Kidney glomerular epithelial cell (primary cell): Measurements from ENCODE around the gene SEZ6L2.

ENCODE experiments used
- DNase-seq: peaks from one replicate; lab custom pipeline; 2025; lab: John Stamatoyannopoulos, UW

Gene SEZ6L2

DNA sequence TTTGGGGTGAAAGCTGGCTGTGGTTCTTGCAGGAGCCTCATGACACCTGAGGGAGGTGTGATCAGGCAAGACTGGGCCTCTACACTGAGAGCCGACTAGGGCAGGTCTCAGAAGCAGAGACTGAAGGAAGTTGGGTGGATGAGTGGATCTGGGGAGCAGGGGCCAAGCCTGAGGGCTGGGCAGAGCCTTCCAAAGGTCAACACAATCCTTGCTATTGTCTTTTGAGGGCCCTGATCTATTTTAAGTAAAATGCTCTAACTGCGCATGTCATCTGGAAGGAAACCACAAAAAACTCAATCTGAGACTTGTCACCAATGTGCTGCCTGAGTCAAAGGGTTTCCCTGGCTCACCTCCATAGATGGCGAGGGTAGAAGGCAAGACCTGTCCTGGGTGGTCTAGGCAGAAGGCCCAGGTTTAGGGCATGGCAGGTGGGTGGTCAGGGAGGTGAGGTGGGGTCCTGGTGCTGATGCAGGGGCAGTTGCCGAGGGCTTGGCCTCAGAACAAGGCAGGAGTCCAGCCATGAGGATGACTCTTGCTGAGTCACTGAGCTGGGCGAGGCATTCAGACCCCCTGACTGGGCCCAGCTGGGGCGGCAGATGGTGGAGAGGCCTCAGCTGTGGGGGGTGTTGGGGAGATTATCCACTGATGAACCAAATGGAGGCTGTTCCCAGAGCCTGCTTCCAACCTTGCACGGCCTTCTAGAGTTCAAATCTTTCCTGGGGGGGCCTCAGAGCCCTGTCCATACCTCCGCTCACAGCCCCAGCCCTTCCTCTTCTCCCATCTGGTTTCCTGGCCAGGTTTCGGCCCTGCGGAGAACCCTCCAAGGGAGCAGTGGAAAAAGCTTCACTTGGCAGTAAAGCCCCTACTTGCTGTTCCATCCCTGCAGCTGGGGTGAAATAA is 74.0 kb downstream of the SEZ6L2 start:
- DNase-seq = no peak

DNA sequence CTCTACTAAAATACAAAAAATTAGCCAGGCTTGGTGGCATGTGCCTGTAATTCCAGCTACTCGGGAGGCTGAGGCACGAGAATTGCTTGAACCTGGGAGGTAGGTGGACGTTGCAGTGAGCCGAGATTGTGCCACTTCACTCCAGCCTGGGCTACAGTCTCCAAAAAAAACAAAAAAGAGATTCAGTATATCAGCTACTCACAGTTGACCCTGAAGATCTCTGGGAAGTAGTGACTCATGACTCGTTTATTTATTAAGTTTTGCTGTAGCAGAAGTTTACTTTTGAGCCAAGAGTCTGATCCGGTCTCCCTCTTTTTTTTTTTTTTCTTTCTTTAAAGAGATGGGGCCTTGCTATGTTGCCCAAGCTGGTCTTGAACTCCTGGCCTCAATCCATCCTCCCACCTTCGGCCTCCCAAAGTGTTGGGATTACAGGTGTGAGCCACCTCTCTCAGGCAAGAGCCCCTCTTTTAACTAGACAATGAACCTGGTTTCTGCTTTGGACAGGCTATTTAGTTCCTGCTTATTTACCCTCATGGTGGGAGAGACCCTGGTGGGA is 74.7 kb downstream of the SEZ6L2 start:
- peak; percentile 52 for DNase-seq

DNA sequence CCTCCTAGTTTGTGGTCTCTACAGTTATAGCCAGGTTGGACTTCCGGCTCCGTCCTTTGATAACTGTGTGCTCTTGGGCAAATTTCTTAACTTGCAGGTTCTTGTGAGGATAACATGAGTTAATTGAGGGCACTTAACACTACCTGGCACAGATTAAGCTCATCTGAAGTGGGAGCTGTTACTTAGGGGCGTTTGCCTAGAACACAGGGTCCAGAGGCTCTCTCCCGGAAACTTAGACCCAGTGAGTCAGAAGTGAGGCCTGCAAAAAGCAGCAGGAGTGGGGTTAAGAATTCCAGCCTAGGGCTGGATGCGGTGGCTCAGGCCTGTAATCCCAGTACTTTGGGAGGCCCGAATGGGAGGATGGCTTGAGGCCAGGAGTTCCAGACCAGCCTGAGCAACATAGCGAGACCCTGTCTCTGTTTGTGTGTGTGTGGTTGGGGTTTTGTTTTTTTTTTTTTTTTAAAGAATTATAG is 77.7 kb downstream of the SEZ6L2 start:
- DNase-seq = peak; percentile 58
